Ovary (tissue), 3 donors: ENCODE measurements around the gene MIAT.

Source experiments
- POLR2A ChIP-seq: fragments of 450-650 bp; IDR thresholded peaks from one replicate; pipeline ENCODE4 v1.6.1; 2017; ENCODE audit warnings: antibody characterized with exemption, mild to moderate bottlenecking, moderate library complexity
- TF ChIP-seq, protein P1 (sequence below), 3 donors: fragments of 450-650 bp in 2 of 3; fragments of 200-600 bp in 1 of 3; IDR thresholded peaks; one replicate each; pipeline versions ENCODE4 v1.5.1 to v1.8.0; 2016 to 2022; ENCODE audit warnings: antibody characterized with exemption in 3 of 3, mild to moderate bottlenecking in 1 of 3
- donor health status: DM: no; HTN: no; CAD: no.

DNA sequence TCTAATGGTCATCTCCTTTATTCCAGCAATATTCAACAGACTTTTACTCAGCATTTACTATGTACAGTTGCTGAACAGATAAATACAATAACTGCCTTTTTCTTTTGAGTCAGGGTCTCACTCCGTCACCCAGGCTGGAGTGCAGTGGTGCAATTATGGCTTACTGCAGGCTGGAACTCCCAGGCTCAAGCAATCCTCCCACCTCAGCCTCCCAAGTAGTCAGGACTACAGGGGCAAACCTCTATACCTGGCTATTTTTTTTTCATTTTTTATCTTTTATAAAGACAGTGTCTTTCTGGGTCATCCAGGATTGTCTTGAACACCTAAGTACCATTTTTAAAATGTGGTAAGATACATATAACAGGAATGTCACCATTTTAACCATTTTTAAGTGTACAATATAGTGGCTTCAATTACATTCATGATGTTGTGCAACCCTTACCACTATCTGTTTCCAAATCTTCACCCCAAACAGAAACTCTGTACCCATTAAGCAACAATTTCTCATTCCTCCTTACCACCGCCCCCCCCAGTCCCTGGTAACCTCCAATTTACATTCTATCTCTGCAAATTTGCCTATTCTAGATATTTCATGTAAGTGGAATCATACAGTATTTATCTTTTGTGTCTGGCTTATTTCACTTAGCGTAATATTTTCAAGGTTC is 67.8 kb downstream of the MIAT start:
- TF ChIP-seq, protein P1, sequence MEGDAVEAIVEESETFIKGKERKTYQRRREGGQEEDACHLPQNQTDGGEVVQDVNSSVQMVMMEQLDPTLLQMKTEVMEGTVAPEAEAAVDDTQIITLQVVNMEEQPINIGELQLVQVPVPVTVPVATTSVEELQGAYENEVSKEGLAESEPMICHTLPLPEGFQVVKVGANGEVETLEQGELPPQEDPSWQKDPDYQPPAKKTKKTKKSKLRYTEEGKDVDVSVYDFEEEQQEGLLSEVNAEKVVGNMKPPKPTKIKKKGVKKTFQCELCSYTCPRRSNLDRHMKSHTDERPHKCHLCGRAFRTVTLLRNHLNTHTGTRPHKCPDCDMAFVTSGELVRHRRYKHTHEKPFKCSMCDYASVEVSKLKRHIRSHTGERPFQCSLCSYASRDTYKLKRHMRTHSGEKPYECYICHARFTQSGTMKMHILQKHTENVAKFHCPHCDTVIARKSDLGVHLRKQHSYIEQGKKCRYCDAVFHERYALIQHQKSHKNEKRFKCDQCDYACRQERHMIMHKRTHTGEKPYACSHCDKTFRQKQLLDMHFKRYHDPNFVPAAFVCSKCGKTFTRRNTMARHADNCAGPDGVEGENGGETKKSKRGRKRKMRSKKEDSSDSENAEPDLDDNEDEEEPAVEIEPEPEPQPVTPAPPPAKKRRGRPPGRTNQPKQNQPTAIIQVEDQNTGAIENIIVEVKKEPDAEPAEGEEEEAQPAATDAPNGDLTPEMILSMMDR (IDR thresholded peaks at IDR 0.05): no peak
- no peak for TF ChIP-seq POLR2A
